GM12891 (cell line): ENCODE measurements around the gene NAT8.
A peak's percentile ranks its signal among the peaks of the same experiment; 100 is the strongest.
"Not testable (repeated sequence)": the region's sequence is repeated elsewhere in the genome, so short reads cannot be mapped to it uniquely, and the experiment has no call there.

ENCODE experiments used
- POLR2A ChIP-seq: IDR thresholded peaks from 2 replicates; pipeline ENCODE4 v1.6.1; 2011; ENCODE audit warnings: low read depth, low read length, control low read depth
- POLR2AphosphoS5 ChIP-seq: IDR thresholded peaks from 2 replicates; pipeline ENCODE4 v1.6.1; 2011; ENCODE audit warnings: low read depth, low read length, control low read depth
- POU2F2 ChIP-seq: IDR thresholded peaks from 2 replicates; pipeline ENCODE4 v1.6.1; 2011; ENCODE audit warnings: low read depth, mild to moderate bottlenecking, control low read depth, low read length, moderate library complexity
- TAF1 ChIP-seq: IDR thresholded peaks from 2 replicates; pipeline ENCODE4 v1.6.1; 2011; ENCODE audit warnings: low read depth, low read length, control low read depth

- not testable (repeated sequence) for TF ChIP-seq POLR2A, POLR2AphosphoS5, TAF1
- TF ChIP-seq POU2F2: 0 out of 2 replicates have a peak, but pooled peaks have one; percentile 18
Measured at GRCh38 chr2:73603099-73603588, 39.1 kb downstream of the NAT8 start.
